ENCODE results near the gene PRKRIP1. TPM values are rescaled to one million over a fixed set of nuclear protein-coding genes. Genes with fewer than 3 reads are reported as not detected.

The PRKRIP1 gene
- total RNA-seq, 1 experiment from 2014 or later = 38.8 TPM

DNA sequence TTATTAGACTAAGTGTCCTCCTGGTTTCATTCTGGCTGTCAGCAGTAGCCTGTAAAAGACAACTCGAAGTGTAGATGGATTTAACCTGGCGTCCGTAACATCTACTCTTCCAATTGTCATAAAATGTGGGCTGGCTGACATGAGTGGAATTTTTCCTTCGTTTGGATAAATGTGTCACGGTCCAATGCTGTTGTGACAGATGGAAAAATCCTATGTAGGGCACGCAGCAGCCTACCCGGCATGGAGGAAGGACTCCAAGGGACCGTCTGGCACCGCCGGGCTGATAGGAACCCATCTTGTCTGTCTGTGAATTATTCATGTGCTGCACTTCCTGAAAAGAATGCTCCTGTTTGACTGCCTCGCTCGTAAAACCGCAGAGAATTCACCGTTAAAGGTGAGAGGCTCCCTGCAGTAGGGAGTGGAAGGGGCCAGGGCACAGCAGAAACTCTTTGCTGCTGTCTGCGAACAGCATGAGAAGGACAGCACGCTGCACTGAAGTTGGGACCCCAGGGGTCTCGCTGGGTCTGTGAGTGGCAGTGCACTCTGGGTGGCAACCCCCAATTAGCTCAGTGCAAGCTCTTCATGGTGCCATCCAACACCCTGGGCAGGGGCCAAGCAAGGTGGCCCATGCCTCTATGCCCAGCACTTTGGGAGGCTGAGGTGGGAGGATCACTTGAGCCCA, 35.6 kb downstream of the PRKRIP1 start:
- H3K79me2 ChIP-seq (ENCODE audit: insufficient read depth, low read length) = no peaks in the 10 kb centered on the region
- H2AFZ ChIP-seq (ENCODE audit: low read length) = no peak overlapping the region
- Mint-ChIP-seq H3K9me3 (no peaks in the 10 kb centered on the region), H3K36me3 (ENCODE audit: insufficient read depth in 1 of 3, low read depth in 3 of 3) (peaks cover 4 to 21% (median 5%) of the 10 kb centered on the region in 3 experiments), H3K27ac (peak overlapping the region in 1 of 3 experiments; percentile 77; a peak in 1 of 7 replicates), H3K4me1 (peaks cover 21% of the 10 kb centered on the region in 2 experiments), H3K27me3 (ENCODE audit: low read depth) (peaks cover 8% of the 10 kb centered on the region), H3K4me3 (peak overlapping the region; percentile 75 to 79; a peak in 4 of 5 replicates)
- no peaks in the 10 kb centered on the region for H3K27me3 ChIP-seq (ENCODE audit: insufficient read depth, low read length)
- peak; percentile 41 for DNase-seq
- H4K5ac ChIP-seq (ENCODE audit: insufficient read length, low read depth, low read length) = no peak overlapping the region
- no peak overlapping the region for H3K56ac ChIP-seq (ENCODE audit: insufficient read length, low read depth, low read length)
- no peak overlapping the region for H4K8ac ChIP-seq (replicated peaks; ENCODE audit: insufficient read length, low read depth, low read length)
- peaks cover 9% of the 10 kb centered on the region for H3K23me2 ChIP-seq (ENCODE audit: insufficient read length, low read depth, low read length, poor library complexity, severe bottlenecking)
- H2BK12ac ChIP-seq (ENCODE audit: insufficient read length, low read depth, low read length) = no peak overlapping the region
- no peak overlapping the region for H2BK120ac ChIP-seq (ENCODE audit: low read depth, low read length, poor library complexity, severe bottlenecking)
- no peak overlapping the region for H4K91ac ChIP-seq (ENCODE audit: insufficient read length, low read depth, low read length)
- no peaks in the 10 kb centered on the region; the same call in 1 of the 2 replicates for H3K4me1 ChIP-seq (ENCODE audit: insufficient read depth, low read length)
- no CpG with 5 or more reads among the region's 17 CpGs for WGBS (ENCODE audit: extremely low coverage, insufficient read length, low lambda C conversion rate)
- no peak overlapping the region for H3K18ac ChIP-seq (ENCODE audit: insufficient read length, low read depth, low read length)
- H2BK5ac ChIP-seq (ENCODE audit: insufficient read length, low read length) = no peak overlapping the region
- H2BK15ac ChIP-seq (ENCODE audit: low read depth, low read length) = no peak overlapping the region
- no peak overlapping the region for H3K27ac ChIP-seq (ENCODE audit: insufficient read length, low read depth, low read length)
- H2BK20ac ChIP-seq (ENCODE audit: low read depth, low read length, poor library complexity, severe bottlenecking) = no peak overlapping the region
- no peak overlapping the region for H3K4ac ChIP-seq (ENCODE audit: low read depth, low read length)
- H3K9me3 ChIP-seq (ENCODE audit: control insufficient read depth, low read depth, low read length) = no peaks in the 10 kb centered on the region
- H4K20me1 ChIP-seq (ENCODE audit: control insufficient read depth, insufficient read depth, insufficient read length) = no peaks in the 10 kb centered on the region
- no peaks in the 10 kb centered on the region for H3K79me1 ChIP-seq (ENCODE audit: insufficient read depth, low read depth, low read length, poor library complexity, severe bottlenecking)
- no peak overlapping the region for H2AK5ac ChIP-seq (ENCODE audit: insufficient read length, low read length)
- H3K23ac ChIP-seq (ENCODE audit: insufficient read length, low read depth, low read length) = no peak overlapping the region
- no peak overlapping the region for H3K9ac ChIP-seq (ENCODE audit: extremely low read depth, insufficient read length, low read length)
- H3K4me2 ChIP-seq (ENCODE audit: insufficient read depth, insufficient read length, low read length) = no peak overlapping the region
- TF ChIP-seq, protein P1, sequence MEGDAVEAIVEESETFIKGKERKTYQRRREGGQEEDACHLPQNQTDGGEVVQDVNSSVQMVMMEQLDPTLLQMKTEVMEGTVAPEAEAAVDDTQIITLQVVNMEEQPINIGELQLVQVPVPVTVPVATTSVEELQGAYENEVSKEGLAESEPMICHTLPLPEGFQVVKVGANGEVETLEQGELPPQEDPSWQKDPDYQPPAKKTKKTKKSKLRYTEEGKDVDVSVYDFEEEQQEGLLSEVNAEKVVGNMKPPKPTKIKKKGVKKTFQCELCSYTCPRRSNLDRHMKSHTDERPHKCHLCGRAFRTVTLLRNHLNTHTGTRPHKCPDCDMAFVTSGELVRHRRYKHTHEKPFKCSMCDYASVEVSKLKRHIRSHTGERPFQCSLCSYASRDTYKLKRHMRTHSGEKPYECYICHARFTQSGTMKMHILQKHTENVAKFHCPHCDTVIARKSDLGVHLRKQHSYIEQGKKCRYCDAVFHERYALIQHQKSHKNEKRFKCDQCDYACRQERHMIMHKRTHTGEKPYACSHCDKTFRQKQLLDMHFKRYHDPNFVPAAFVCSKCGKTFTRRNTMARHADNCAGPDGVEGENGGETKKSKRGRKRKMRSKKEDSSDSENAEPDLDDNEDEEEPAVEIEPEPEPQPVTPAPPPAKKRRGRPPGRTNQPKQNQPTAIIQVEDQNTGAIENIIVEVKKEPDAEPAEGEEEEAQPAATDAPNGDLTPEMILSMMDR (conservative IDR thresholded peaks at IDR 0.05) = no peak
- no peak overlapping the region for H3K14ac ChIP-seq (ENCODE audit: insufficient read depth, low read length)
- H3T11ph ChIP-seq (ENCODE audit: low read length) = no peak overlapping the region

Measured in H9 (cell line).